Activated CD4-positive, alpha-beta T cell treated with anti-CD3 and anti-CD28 coated beads, Interleukin-2, amount 50 U/mL, for 1 hour (primary cell): Measurements from ENCODE around the gene MB21D2.

Source experiments
- DNase-seq: peaks from one replicate; pipeline ENCODE4 v3.0.0-alpha.2; 2020

Gene MB21D2

GRCh38 chr3:192888190-192888589 lies 29.5 kb downstream of the MB21D2 start:
- DNase-seq, result no peak

GRCh38 chr3:192887701-192888100 lies 30.0 kb downstream of the MB21D2 start:
- DNase-seq, result no peak

GRCh38 chr3:192887047-192887446 lies 30.6 kb downstream of the MB21D2 start:
- DNase-seq, result no peak

- DNase-seq, result no peak
Measured at GRCh38 chr3:192884777-192885773, 32.6 kb downstream of the MB21D2 start.

GRCh38 chr3:192883512-192883911 lies 34.1 kb downstream of the MB21D2 start:
- no peak for DNase-seq

GRCh38 chr3:192881159-192881786 lies 36.4 kb downstream of the MB21D2 start:
- DNase-seq, result no peak

GRCh38 chr3:192880313-192880712 lies 37.3 kb downstream of the MB21D2 start:
- DNase-seq, result no peak

GRCh38 chr3:192879346-192880031 lies 38.2 kb downstream of the MB21D2 start:
- no peak for DNase-seq

GRCh38 chr3:192875971-192876565 lies 41.6 kb downstream of the MB21D2 start:
- no peak for DNase-seq

- no peak for DNase-seq
Measured at GRCh38 chr3:192870822-192871221, 46.8 kb downstream of the MB21D2 start.

GRCh38 chr3:192869131-192870031 lies 48.3 kb downstream of the MB21D2 start:
- no peak for DNase-seq

- no peak for DNase-seq
Measured at GRCh38 chr3:192867645-192868044, 50.0 kb downstream of the MB21D2 start.

GRCh38 chr3:192866804-192867203 lies 50.9 kb downstream of the MB21D2 start:
- DNase-seq, result no peak

GRCh38 chr3:192864941-192865340 lies 52.7 kb downstream of the MB21D2 start:
- DNase-seq, result no peak

- DNase-seq, result no peak
Measured at GRCh38 chr3:192863091-192863420, 54.6 kb downstream of the MB21D2 start.

GRCh38 chr3:192862408-192863090 lies 55.1 kb downstream of the MB21D2 start:
- no peak for DNase-seq

GRCh38 chr3:192861972-192862371 lies 55.7 kb downstream of the MB21D2 start:
- no peak for DNase-seq

GRCh38 chr3:192860454-192860853 lies 57.2 kb downstream of the MB21D2 start:
- DNase-seq, result no peak

GRCh38 chr3:192858849-192859585 lies 58.6 kb downstream of the MB21D2 start:
- no peak for DNase-seq

GRCh38 chr3:192857260-192857661 lies 60.4 kb downstream of the MB21D2 start:
- no peak for DNase-seq

- DNase-seq, result no peak
Measured at GRCh38 chr3:192855434-192855833, 62.2 kb downstream of the MB21D2 start.
